GM12872 (cell line): ENCODE results near the gene CIPC.
A peak's percentile ranks its signal among the peaks of the same experiment; 100 is the strongest.

Source experiments
- TF ChIP-seq, protein P1 (sequence below): IDR thresholded peaks from 3 replicates; pipeline ENCODE4 v1.5.1; 2011; ENCODE audit warnings: low read depth, mild to moderate bottlenecking, low read length, moderate library complexity; ENCODE audit not compliant: insufficient read depth

CIPC gene

DNA sequence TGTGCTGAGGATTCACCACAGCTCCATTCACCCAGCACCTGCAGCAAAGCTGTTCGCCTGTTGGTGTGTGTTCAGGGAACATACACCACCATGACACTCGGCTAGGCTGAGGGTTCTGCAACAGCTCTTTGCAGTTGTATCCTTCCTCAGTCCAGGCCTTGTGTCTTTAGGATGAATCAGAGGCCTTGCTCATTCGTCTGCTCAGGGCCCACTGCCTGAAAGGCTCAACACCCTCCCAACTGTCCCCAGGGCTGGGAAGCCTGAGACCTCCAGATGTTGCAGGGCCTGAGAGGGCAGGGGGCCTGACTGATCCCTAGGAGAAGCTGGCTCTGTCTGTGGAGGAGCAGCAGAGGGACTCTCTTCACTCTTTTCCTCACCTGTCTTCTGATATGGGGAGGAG lies 32.3 kb downstream of the CIPC start:
- TF ChIP-seq, protein P1, sequence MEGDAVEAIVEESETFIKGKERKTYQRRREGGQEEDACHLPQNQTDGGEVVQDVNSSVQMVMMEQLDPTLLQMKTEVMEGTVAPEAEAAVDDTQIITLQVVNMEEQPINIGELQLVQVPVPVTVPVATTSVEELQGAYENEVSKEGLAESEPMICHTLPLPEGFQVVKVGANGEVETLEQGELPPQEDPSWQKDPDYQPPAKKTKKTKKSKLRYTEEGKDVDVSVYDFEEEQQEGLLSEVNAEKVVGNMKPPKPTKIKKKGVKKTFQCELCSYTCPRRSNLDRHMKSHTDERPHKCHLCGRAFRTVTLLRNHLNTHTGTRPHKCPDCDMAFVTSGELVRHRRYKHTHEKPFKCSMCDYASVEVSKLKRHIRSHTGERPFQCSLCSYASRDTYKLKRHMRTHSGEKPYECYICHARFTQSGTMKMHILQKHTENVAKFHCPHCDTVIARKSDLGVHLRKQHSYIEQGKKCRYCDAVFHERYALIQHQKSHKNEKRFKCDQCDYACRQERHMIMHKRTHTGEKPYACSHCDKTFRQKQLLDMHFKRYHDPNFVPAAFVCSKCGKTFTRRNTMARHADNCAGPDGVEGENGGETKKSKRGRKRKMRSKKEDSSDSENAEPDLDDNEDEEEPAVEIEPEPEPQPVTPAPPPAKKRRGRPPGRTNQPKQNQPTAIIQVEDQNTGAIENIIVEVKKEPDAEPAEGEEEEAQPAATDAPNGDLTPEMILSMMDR = no peak

DNA sequence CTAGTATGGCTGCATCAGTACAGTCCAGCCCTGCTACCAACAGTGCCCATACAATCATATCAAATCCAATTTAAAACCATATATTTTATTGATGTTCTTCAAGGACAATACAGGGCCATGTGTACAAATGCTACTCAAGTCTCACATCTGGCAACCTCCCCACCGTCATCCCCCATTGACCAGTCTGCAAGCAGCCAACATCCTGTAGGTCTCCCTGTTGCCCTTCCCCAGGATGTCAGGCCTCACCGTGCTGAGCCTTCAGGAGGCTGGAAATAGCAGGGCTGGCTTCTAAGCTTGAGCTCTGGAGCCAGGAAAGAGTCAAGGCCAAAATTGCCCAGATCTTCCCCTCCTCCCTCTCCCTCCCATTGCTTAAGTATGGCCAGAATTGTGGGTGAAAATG lies 33.1 kb downstream of the CIPC start:
- TF ChIP-seq, protein P1 = no peak

DNA sequence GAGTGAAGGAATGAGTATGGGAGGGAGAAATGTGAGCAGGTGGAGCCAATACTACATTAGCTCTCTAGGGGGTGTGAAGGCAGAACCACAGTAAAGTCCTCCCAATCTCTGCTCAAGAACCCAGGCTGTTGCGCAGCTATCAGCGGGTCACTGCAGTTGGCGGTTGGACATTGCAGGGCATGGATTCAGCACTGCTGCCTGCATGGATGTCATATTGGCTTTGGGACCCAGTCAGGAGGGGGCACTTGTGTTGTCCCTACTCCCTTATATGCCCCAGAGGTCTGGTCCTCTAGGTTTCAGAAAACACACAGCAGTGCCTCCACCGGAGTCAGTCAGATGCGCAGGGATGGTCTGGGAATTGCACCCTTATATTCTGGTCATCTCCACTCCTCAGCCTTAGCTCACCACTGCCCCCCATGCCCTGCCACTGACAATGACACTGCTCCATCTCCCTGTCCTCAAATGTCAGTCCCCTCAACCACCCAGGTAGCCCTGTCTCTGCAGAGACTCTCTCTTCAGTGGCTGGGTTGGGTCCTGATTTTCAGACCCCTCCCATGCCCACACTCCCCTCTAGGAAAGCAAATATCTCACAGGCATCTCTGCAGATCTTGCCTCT lies 33.9 kb downstream of the CIPC start:
- TF ChIP-seq, protein P1 = no peak

DNA sequence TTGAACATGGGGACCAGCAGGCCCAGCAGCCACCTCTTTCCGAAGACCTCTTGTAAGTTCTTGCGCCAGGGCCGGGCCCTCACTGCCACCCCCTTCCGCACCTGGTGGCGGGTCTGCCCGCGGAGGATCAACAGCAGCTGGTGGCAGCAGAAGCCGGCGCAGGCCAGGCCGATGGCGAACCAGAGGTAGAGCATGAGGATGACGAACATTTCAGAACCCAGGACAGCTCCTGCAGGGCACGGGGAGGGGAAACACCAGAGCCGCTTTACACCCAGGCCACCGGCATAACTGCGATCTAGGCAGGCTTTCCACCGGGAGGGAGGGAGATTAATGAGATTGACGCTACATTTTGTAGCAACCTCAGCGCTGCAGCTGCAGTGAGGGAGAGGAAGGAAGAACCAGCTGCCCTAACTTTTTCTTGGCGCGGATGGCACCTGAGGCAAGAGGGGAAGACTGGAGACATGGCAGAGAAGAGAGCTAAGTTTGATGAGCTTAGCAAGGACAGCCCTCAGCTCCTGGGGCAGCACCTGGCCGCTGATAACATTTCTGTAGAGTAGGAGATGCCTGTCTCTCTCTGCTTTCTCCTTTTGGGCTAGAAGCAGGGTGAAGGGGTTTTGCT lies 35.8 kb downstream of the CIPC start:
- TF ChIP-seq, protein P1 = no peak

DNA sequence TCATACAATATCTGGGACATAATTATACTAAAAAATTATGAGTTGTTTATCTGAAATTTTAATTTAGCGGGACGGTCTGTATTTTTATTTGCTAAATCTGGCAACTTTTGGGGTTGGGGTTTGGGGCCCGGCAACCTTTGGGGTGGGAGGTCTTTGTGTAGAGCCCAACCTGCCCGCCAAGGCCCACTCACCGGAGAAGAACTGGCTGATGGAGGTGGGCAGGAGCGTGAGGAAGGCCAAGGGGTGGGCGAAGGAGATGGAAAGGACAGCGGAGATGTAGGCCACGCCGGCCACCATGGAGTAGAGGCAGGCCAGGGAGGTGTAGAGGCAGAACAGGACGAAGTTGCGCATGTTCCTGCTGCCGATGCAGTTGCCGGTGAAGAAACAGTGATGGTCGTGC lies 41.0 kb downstream of the CIPC start:
- TF ChIP-seq, protein P1 = no peak

DNA sequence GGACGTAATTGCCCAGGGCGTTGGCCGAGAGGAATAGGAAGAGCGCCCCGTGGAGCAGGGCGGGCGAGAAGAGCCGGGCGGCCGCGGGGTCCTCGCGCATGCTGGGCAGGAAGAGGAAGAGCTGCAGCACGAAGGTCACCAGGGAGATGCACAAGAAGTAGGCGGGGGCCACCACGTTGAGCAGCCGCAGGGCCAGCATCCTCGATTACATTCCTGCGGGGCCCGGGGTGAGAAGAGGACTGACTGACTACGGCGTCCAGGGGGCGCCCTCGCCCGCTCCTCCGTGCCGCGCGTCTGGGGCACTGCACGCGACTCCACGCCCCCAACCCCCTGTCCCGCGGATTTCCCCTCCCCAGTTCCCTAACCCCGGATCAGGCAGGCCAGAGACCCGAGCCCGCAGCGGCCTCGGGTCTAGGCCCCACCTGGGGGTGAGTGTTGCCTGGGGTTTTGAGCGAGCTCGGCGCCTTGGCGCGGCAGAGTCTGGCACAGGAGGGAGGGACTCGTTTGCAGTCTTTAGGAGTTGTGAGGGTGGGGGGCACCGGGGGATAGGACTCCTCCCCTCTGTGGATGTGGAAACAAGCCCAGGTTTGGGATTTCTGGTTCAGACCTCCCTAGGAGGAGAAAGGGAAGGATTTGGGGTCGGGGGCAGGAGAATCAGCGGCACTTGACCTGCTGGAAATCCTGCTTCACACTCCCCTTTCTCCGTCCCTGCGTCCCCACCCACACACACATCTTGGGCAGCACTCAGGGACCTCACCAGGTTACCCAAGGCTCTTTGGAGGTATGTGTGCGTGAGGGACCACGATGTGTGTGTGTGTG lies 41.7 kb downstream of the CIPC start:
- TF ChIP-seq, protein P1 = peak; percentile 65
